ENCODE results near the gene EAF2. TPM values are rescaled to one million over a fixed set of nuclear protein-coding genes. Genes with fewer than 3 reads are reported as not detected.

EAF2 gene
- total RNA-seq, 3 donors from 2014 or later, result 7.5 to 11.4 (median 9.2) TPM

- H3K4me3 ChIP-seq, result no peak overlapping the region
- peak in 1 of 3 donors; percentile 18 for TF ChIP-seq CTCF (IDR thresholded peaks at IDR 0.05)
- no peak for TF ChIP-seq POLR2AphosphoS5 (IDR thresholded peaks at IDR 0.05)
- TF ChIP-seq POLR2A (IDR thresholded peaks at IDR 0.05), result no peak
- H3K36me3 ChIP-seq, result no peaks in the 10 kb centered on the region
- H3K4me1 ChIP-seq, result no peaks in the 10 kb centered on the region
- no peaks in the 10 kb centered on the region for H3K9me3 ChIP-seq
- no peaks in the 10 kb centered on the region for H3K27me3 ChIP-seq
- intact Hi-C loops (cut with DNase I; ENCODE audit: low total_unique reads), result no loop called here
- H3K27ac ChIP-seq, result no peak overlapping the region
- no peak for DNase-seq (ENCODE audit: low spot score in 2 of 2)
Measured at GRCh38 chr3:121883507-121883906, 48.5 kb downstream of the EAF2 start.

GRCh38 chr3:121885386-121885785 is 50.4 kb downstream of the EAF2 start:
- H3K27me3 ChIP-seq, result no peaks in the 10 kb centered on the region
- no peaks in the 10 kb centered on the region for H3K36me3 ChIP-seq
- no peaks in the 10 kb centered on the region for H3K9me3 ChIP-seq
- TF ChIP-seq POLR2A (IDR thresholded peaks at IDR 0.05), result no peak
- no peak for TF ChIP-seq CTCF (IDR thresholded peaks at IDR 0.05)
- TF ChIP-seq POLR2AphosphoS5 (IDR thresholded peaks at IDR 0.05), result no peak
- H3K27ac ChIP-seq, result no peak overlapping the region
- intact Hi-C loops (cut with DNase I; ENCODE audit: low total_unique reads), result no loop called here
- no peak overlapping the region for H3K4me3 ChIP-seq
- H3K4me1 ChIP-seq, result no peaks in the 10 kb centered on the region
- no peak for DNase-seq (ENCODE audit: low spot score in 2 of 2)

GRCh38 chr3:121894301-121894990 is 59.4 kb downstream of the EAF2 start, which contains the start of gene SLC15A2:
Gene SLC15A2 (plus strand): TSS chr3:121894401. CDS start chr3:121894477, 76 bp downstream.
- Histone ChIP-seq H3K27ac (peak within 1 kb of the TSS in 1 of 2 donors; percentile 66), H3K9me3 (no peaks in the 10 kb centered on the region), H3K4me3 (peak within 1 kb of the TSS in 2 of 3 donors; percentile 19 to 25), H3K27me3 (no peaks in the 10 kb centered on the region), H3K4me1 (peaks cover 0 to 5% of the 10 kb centered on the region in 2 donors), H3K36me3 (no peaks in the 10 kb centered on the region)
- TF ChIP-seq POLR2A (IDR thresholded peaks at IDR 0.05) (no peak), POLR2AphosphoS5 (IDR thresholded peaks at IDR 0.05) (no peak)
- intact Hi-C loops (cut with DNase I; ENCODE audit: low total_unique reads), result no loop called here
- no peak for DNase-seq (ENCODE audit: low spot score in 2 of 2)

GRCh38 chr3:121895121-121895520 is 60.1 kb downstream of the EAF2 start:
- no peak for DNase-seq (ENCODE audit: low spot score in 2 of 2)
- Histone ChIP-seq H3K27me3 (no peaks in the 10 kb centered on the region), H3K4me3 (no peak overlapping the region), H3K4me1 (peaks cover 0 to 5% of the 10 kb centered on the region in 2 donors), H3K9me3 (no peaks in the 10 kb centered on the region), H3K36me3 (no peaks in the 10 kb centered on the region), H3K27ac (peak overlapping the region in 1 of 2 donors; percentile 66)
- intact Hi-C loops (cut with DNase I; ENCODE audit: low total_unique reads), result no loop called here
- TF ChIP-seq POLR2A (IDR thresholded peaks at IDR 0.05), result no peak
- no peak for TF ChIP-seq POLR2AphosphoS5 (IDR thresholded peaks at IDR 0.05)
- no peak for TF ChIP-seq CTCF (IDR thresholded peaks at IDR 0.05)

- intact Hi-C loops (cut with DNase I; ENCODE audit: low total_unique reads), result no loop called here
- TF ChIP-seq POLR2AphosphoS5 (IDR thresholded peaks at IDR 0.05) (no peak), POLR2A (IDR thresholded peaks at IDR 0.05) (no peak), CTCF (IDR thresholded peaks at IDR 0.05) (no peak)
- DNase-seq (ENCODE audit: low spot score in 2 of 2), result no peak
- Histone ChIP-seq H3K9me3 (no peaks in the 10 kb centered on the region), H3K27ac (no peak overlapping the region), H3K4me3 (no peak overlapping the region), H3K4me1 (peaks cover 0 to 5% of the 10 kb centered on the region in 2 donors), H3K36me3 (no peaks in the 10 kb centered on the region), H3K27me3 (no peaks in the 10 kb centered on the region)
Measured at GRCh38 chr3:121895736-121896135, 60.7 kb downstream of the EAF2 start.

All from breast epithelium (tissue), 4 donors.